Ovary (tissue), 3 donors: ENCODE data around the gene HTR3A.
A peak's percentile ranks its signal among the peaks of the same experiment; 100 is the strongest.

Experiments used
- CTCF ChIP-seq, 3 donors: fragments of 450-650 bp in 2 of 3; fragments of 200-600 bp in 1 of 3; IDR thresholded peaks; one replicate each; pipeline versions ENCODE4 v1.5.1 to v1.8.0; 2016 to 2022; ENCODE audit warnings: antibody characterized with exemption in 3 of 3, mild to moderate bottlenecking in 1 of 3
- EP300 ChIP-seq: sonication (generic); formaldehyde crosslinking; IDR thresholded peaks from one replicate; pipeline ENCODE4 v1.6.1; 2017; ENCODE audit warnings: antibody characterized with exemption
- POLR2A ChIP-seq: fragments of 450-650 bp; IDR thresholded peaks from one replicate; pipeline ENCODE4 v1.6.1; 2017; ENCODE audit warnings: antibody characterized with exemption, mild to moderate bottlenecking, moderate library complexity
- donor health status: DM: no; HTN: no; CAD: no.

- TF ChIP-seq EP300, result no peak
- TF ChIP-seq CTCF (IDR thresholded peaks at IDR 0.05), result peak; percentile 75 to 88 (median 85)
- no peak for TF ChIP-seq POLR2A
These were observed 61.4 kb downstream of the HTR3A start for GRCh38 chr11:114036147-114036811.
